ENCODE results near the gene FN1. TPM values are rescaled to one million over a fixed set of nuclear protein-coding genes. Genes with fewer than 3 reads are reported as not detected.

The FN1 gene
- total RNA-seq, 2 donors from 2014 or later, result 0.16 to 0.62 TPM

DNA sequence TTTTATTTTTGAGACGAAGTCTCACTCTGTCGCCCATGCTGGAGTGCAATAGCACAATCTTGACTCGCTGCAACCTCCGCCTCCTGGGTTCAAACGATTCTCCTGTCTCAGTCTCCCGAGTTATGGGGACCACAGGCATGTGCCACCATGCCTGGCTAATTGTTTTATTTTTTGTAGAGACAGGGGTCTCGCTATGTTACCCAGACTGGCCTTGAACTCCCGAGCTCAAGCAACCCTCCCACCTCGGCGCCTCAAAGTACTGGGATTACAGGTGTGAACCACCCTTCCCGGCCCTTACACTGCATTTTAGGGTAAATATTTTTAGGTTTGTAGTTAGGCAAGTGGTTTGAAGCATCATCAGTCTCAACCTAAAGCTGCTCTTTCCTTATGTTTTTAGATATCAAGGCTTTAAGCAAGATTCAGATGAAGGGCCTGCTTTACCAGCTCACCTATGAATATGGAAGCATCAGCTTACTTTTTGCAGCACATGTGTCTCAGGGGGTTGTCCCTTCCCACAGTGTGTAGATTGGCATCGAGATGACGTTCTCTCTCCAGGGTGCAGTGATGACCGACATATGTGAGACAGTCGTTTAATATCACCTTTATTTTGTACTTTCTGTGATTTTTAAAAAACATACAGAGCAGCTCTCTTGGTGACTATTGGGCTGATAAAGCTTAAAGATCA is 76.8 kb downstream of the FN1 start:
- DNase-seq (ENCODE audit: low spot score in 2 of 2), result no peak
- Mint-ChIP-seq H3K9me3 (no peaks in the 10 kb centered on the region), H3K36me3 (peaks cover 16 to 23% of the 10 kb centered on the region in 2 donors), H3K27ac (no peak overlapping the region)
- ATAC-seq, result no peak

DNA sequence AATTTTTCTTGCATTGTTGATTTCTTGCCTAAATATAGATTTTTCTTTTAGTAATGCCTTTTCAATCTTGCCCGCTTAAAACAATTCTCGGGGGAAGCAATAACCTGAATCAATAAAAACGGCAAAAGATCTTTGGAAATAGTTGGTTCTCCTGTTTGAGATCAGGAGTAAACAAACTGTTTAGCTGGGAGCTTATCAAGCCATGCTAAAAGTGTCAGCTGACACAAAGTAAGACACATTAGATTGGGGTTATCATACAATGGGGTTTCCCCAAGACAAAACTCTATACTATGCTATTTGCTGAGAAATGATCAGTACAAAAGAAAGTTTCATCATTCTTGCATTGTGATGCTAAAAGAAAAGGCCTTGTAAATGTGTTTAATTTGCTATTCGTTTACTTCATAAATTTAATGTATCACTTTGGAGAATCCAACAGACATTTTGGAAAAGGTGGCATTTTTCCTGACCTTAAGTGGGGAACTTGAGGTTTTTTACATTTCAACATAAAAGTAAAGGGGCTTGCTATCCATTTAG is 77.5 kb downstream of the FN1 start:
- Mint-ChIP-seq H3K27ac (peak overlapping the region in 1 of 2 donors; percentile 29), H3K9me3 (no peaks in the 10 kb centered on the region), H3K36me3 (peaks cover 18% of the 10 kb centered on the region in 2 donors)
- DNase-seq (ENCODE audit: low spot score in 2 of 2), result no peak
- no peak for ATAC-seq

DNA sequence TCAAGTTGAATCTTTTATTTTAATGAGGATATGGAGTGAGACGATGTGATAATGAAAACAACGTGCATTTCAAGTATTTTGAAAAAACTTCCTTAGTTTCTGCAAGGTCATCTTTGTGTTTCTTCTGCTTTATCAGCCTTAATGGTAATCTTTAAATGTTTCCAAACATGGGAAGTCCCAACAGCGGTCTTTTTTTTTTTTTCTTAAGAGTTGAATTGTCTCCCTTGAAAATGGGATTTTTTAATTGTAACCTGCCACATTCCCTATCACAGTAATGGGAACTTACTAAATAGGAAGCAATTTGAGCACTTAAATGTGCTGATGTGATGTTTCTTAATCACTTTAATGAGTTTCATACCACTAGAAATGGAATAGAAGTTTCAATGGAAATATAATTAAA is 78.2 kb downstream of the FN1 start:
- Mint-ChIP-seq H3K36me3 (peaks cover 21 to 25% of the 10 kb centered on the region in 2 donors), H3K9me3 (no peaks in the 10 kb centered on the region), H3K27ac (no peak overlapping the region)
- DNase-seq (ENCODE audit: low spot score in 2 of 2) (no peak), ATAC-seq (no peak)

DNA sequence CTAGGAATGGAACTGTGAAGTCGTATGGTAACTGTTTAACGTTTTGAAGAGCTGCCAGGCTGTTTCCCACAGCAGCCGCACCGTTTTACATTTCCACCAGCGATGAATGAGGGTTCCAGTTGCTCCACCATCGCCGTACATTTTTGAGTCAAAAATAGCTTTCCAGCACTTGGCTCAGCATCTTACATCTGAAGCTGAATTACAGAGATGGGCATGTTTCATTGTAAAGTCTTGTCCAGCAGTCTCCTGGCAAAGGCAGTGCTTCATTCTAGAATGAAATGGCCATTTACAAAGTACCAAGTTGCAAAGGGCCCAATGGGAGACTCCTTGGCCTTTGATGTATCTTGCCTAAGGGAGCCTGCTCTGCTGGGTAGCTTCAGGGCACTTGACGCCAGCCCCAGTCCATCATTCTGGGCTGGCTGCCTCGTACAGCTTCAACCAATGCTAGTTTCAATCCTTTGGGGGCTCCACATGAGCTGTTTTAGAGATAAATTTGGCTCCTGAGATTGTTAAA is 78.9 kb downstream of the FN1 start:
- H3K36me3 Mint-ChIP-seq, result peaks cover 18 to 21% of the 10 kb centered on the region in 2 donors
- DNase-seq (ENCODE audit: low spot score in 2 of 2) (no peak), ATAC-seq (no peak)
- no peaks in the 10 kb centered on the region for H3K9me3 Mint-ChIP-seq
- H3K27ac Mint-ChIP-seq, result no peak overlapping the region

DNA sequence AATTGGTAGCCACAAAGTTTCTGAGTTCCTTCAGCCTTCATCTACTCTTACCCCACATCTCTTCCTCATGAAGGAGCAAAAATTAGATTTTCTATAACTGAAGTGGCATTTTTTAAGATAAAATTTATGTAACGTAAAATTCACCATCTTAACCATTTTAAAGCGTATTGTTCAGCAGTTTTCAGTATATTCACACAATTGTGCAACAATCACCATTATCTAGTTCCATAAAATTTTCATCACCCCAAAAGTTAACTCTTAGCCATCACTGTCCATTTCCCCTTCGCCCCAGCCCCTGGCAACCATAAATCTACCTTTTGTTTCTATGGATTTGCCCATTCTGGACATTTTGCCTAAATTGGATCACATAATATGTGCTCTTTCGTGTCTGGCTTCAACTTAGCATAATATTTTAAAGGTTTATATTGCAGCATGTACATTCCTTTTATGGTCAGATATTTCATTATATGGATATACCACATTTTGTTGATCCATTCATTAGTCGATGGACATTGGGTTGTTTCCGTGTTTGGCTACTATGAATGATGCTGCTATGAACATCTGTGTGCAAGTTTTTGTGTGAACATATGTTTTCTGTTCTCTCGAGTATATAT is 79.4 kb downstream of the FN1 start:
- no peaks in the 10 kb centered on the region for H3K9me3 Mint-ChIP-seq
- H3K36me3 Mint-ChIP-seq, result peaks cover 21 to 22% of the 10 kb centered on the region in 2 donors
- DNase-seq (ENCODE audit: low spot score in 2 of 2) (no peak), ATAC-seq (no peak)
- H3K27ac Mint-ChIP-seq, result no peak overlapping the region

DNA sequence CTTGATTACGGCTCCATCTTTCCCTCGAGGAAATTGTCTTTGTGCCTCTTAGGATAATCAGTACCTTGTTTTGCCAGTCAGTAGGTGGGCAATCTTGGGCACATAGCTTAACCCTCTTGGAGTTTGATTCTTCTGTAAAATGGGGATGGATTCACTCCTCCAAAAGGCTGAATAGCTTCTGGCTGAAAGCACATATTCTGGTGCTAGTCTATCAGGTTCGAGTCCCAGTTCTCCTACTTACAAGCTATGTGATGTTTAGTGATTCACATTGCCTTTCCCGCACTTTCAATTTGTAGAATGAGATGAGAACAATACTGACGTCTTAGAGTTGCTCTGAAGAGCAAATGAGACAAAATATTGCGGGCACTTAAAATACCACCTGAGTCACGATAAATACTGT is 80.1 kb downstream of the FN1 start:
- no peak for DNase-seq (ENCODE audit: low spot score in 2 of 2)
- no peaks in the 10 kb centered on the region for H3K9me3 Mint-ChIP-seq
- peaks cover 20 to 25% of the 10 kb centered on the region in 2 donors for H3K36me3 Mint-ChIP-seq
- no peak overlapping the region for H3K27ac Mint-ChIP-seq
- no peak for ATAC-seq

DNA sequence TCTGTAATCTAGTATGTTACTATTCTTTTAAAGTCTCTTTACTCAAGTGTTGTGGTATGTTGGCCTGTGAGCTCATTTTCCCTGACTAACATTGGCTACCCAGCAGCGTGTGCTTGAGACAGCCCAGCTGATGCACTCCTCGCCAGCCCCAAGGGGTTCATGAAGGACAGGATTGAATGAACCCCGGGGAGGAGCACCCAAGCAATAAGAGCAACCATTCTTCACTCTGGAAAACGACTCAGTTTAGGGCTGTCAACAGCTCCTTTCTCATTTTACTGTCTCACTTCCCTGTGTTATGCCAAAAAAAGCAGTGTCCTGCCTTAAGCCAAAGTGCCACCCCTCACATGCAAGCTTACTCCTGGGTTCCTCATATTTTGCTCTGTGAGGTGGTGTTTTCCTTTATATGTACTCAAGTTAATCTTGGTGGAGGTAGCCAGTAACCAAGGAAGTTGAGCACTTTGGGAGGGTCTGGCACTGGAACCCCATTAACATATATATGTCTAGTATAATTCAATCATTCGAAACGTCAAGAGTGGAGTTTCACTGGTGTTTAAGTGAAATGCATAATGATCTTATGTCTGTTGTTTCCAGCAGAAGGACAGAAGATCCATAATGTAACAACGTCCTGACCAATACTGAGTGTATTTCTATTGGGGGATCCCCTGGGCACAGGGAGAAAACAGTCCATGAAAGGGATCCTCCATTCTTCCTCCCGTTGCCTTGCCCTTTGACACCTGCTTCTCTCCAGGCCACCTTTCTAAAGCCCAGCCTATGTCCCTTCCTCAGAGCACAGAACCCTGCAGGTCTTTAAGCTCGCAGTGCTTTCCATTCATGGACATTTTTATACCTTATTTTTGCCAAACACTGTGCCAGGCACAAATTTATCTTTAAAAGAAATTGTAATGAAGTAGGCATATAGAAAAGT is 80.8 kb downstream of the FN1 start:
- Mint-ChIP-seq H3K9me3 (no peaks in the 10 kb centered on the region), H3K36me3 (peaks cover 24 to 29% of the 10 kb centered on the region in 2 donors), H3K27ac (peak overlapping the region in 1 of 2 donors; percentile 32)
- no peak for DNase-seq (ENCODE audit: low spot score in 2 of 2)
- no peak for ATAC-seq

DNA sequence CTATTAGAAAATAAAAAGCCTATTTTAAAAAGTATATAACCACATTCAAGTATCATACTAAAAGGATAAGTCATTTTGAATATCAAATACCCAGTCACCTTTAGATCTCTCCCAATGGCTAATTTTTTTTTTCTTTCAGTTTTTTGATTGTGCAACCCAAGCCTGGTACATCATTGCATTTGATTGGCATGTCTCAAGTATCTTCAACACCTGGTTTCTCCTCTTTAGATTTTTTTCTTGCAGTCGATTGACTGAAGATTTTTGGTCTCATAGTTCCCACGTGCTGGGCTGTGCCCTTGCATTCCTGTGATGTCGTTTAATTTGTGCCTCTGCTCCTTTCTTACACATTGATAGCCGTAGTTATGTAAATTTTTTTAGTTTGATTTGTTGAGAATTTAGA is 83.3 kb downstream of the FN1 start:
- no peak for ATAC-seq
- DNase-seq (ENCODE audit: low spot score in 2 of 2), result no peak
- H3K36me3 Mint-ChIP-seq, result peaks cover 35 to 49% of the 10 kb centered on the region in 2 donors
- H3K27ac Mint-ChIP-seq, result no peak overlapping the region
- H3K9me3 Mint-ChIP-seq, result no peaks in the 10 kb centered on the region

DNA sequence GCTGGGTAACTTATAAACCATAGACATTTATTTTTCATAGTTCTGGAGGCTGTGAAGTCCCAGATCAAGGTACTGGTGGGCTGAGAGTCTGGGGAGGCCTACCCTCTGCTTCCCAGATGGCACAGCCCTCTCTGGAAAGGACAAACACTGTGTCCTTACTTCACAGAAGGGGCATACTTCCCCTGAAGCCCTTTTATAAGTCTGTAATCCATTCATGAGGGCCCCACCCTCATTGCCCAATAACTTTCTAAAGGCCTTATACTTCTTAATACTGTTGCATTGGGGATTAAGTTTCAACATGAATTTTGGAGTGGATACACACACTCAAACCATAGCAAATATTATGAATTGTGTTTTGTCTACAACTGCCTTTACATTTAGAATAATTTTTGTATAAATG is 88.0 kb downstream of the FN1 start:
- no peak overlapping the region for H3K27ac Mint-ChIP-seq
- H3K36me3 Mint-ChIP-seq, result peaks cover 33 to 65% of the 10 kb centered on the region in 2 donors
- ATAC-seq (no peak), DNase-seq (ENCODE audit: low spot score in 2 of 2) (no peak)
- H3K9me3 Mint-ChIP-seq, result no peaks in the 10 kb centered on the region

DNA sequence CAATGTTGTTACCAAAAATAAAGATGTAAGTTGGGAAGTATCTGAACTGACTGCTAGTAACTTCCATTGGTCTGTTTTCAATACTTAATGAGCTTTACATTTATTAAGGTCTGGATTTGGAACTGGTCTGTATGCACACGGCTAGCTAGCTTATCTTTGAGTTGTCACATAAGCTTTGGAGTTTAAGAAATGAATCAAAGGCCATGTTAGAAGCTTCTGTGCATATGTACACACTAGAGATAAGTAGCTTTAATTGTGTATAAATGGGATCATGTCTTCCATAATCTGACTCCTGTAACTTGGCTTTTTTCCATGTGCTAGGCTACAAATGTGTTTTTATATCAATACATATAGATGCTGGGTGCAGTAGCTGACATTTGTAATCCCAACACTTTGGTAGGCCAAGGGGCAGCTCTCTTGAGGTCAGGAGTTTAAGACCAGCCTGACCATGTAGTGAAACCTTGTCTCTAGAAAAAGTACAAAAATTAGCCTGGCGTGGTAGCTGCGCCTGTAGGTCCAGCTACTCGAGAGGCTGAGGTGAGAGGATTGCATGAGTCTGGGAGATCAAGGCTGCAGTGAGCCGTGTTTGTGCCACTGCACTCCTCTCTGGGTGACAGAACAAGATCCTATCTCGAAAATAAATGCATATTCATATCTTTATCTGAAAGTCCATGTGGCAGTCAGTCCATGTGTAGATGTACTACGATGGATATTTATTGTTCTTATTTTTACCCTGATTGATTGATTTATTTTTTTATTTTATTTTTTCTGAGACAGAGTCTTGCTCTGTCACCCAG is 96.8 kb downstream of the FN1 start:
- no peak for DNase-seq (ENCODE audit: low spot score in 2 of 2)

DNA sequence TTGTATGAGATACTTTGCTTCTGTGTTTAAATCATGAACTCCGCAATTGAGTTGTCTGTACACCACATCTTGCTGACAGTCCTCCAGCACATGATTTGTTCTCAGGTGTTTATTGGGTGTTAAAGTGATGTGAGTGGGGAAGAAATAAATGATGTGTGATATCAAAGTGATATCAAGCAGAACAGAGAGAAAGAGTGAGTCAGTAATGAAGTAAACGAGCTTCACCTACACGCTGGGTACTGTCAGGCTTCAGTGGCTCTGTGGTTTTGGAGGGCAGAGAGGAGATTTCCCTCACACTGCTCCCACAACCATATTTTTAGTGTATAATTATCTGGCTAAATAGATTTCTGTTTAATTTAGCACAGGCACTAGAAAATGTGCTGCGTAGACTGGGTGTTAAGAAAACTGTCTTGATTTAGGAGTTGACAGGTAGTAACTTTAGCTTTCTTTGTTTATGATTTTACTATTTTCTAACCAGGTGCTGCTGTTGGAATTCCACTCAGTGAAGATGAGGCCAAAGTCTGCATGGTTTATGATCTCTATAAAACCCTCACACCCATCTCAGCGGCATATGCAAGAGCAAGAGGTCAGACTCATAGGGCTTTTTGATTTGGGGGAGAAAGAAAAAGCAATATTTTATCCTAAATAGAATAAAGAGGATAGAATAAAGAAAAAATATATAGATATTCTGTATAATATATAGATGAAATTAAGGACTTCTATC is 102.8 kb downstream of the FN1 start:
- Mint-ChIP-seq H3K27ac (peak overlapping the region in 1 of 2 donors; percentile 27), H3K36me3 (peaks cover 25 to 44% of the 10 kb centered on the region in 2 donors), H3K9me3 (no peaks in the 10 kb centered on the region)
- DNase-seq (ENCODE audit: low spot score in 2 of 2) (no peak), ATAC-seq (peak in 1 of 2 donors; percentile 16)

More for the DNA sequence above, 96.8 kb downstream of the FN1 start:
- Mint-ChIP-seq H3K36me3 (peaks cover 18 to 57% of the 10 kb centered on the region in 2 donors), H3K9me3 (no peaks in the 10 kb centered on the region), H3K27ac (no peak overlapping the region)
- no peak for ATAC-seq

DNA sequence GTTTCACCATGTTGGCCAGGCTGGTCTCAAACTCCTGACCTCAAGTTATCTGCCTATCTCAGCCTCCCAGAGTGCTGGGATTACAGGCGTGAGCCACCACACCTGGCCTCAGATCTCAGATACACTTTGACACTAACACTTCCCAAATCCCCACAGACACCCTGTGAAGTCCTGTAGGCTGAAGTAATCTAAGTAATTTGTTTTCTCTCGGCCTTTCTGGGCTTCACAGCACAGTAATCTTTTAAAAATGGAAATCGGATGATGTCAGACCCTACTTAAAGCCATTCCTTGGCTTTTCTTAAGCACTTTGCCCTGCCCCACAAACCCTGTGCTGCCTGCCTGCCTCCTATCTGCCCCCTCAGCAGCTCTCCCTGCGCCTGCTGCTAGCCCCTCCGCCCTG is 107.8 kb downstream of the FN1 start:
- H3K36me3 Mint-ChIP-seq, result peaks cover 35 to 36% of the 10 kb centered on the region in 2 donors
- no peaks in the 10 kb centered on the region for H3K9me3 Mint-ChIP-seq
- DNase-seq (ENCODE audit: low spot score in 2 of 2) (no peak), ATAC-seq (no peak)
- peak overlapping the region; percentile 71 to 73 for H3K27ac Mint-ChIP-seq

DNA sequence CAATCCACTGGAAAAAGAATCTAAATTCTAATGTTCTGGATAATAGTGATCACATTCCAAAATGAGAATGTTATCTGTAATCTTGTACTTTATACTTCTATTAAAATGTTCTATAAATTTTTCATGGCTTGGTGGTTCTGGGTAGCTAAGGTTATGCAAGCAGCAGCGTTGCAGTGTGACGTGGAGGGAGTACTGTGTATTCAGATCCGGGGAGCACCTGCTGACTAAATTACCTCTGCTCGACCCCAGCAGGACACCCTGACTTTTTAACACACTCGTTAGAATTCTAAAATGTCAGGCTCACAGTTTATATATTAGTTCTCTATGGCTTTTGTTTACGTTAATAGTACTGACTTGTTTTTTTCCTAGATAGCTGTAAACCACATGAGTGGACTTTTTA is 111.1 kb downstream of the FN1 start:
- DNase-seq (ENCODE audit: low spot score in 2 of 2) (no peak), ATAC-seq (no peak)
- Mint-ChIP-seq H3K36me3 (peaks cover 37 to 48% of the 10 kb centered on the region in 2 donors), H3K27ac (peak overlapping the region in 1 of 2 donors; percentile 62), H3K9me3 (no peaks in the 10 kb centered on the region)

DNA sequence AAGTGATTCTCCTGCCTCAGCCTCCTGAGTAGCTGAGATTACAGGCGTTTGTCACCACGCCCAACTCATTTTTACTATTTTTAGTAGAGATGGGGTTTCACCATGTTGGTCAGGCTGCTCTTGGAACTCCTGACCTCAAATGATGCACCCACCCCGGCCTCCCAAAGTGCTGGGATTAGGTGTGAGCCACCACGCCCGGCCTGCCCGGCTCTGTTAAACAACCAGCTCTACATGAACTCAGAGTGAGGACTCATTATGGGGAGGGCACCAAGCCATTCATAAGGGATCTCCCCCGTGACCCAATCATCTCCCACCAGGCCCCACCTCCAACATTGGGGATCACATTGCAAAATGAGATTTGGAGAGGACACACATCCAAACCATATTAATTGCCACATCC is 115.2 kb downstream of the FN1 start:
- H3K9me3 Mint-ChIP-seq, result no peaks in the 10 kb centered on the region
- DNase-seq (ENCODE audit: low spot score in 2 of 2), result no peak
- H3K36me3 Mint-ChIP-seq, result peaks cover 32% of the 10 kb centered on the region in 2 donors
- peak overlapping the region in 1 of 2 donors; percentile 45 for H3K27ac Mint-ChIP-seq
- ATAC-seq, result peak in 1 of 2 donors; percentile 20

DNA sequence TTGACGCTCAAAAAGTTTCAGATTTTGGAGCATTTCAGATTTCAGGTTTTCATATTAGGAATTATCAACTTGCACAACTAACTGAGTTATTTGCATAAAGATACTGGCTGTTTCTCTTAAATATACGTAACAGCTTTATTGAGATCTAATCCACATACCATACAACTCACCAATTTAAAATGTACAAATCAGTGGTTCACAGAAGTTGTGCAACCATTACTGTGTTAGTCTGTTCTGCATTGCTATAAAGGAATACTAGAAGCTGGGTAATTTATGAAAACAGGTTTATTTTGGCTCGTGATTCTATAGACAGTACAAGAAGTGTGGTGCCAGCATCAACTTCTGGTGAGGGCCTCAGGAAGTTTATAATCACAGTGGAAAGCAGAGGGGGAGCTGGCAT is 115.8 kb downstream of the FN1 start:
- Mint-ChIP-seq H3K36me3 (peaks cover 31 to 33% of the 10 kb centered on the region in 2 donors), H3K27ac (peak overlapping the region in 1 of 2 donors; percentile 46), H3K9me3 (no peaks in the 10 kb centered on the region)
- ATAC-seq, result no peak
- DNase-seq (ENCODE audit: low spot score in 2 of 2), result no peak

Measured in activated naive CD4-positive, alpha-beta T cell treated with anti-CD3 and anti-CD28 coated beads, Interleukin-2, amount 50 U/mL, for 72 hours (primary cell).